ENCODE results near the gene CSNK1E.

The CSNK1E gene

DNA sequence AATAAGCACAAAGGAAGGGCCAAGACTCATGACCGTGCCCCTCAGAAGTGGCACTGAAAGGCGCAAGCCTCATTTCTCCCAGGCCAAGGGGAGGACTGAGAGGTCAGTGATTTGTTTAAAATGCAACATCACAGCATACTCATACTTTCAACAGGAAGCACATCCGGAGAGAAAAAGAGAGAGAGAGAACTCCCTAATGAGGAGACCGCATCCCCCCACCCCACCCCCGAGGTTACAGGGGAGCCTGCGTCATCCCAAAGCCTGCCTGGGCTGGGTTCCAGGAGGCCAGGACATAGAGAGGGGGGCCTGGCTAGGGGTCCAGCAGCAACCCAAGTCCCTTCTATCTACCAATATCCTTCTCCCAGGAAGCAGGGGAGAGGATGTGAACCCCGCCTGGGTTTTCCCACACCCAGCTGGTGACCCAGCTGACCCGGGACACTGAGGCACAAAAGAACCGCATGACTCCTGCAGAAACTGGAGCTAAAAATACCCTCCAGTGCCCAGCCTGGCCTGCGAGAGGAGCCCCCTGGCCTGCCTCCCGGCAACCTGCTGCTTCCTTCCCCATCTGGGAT is 3.8 kb downstream of the CSNK1E start:
- peak; percentile 11; the same call in 2 of the 3 replicates for ATAC-seq
- no peak for TF ChIP-seq TCF4 (CRISPR knock-in tag; IDR thresholded peaks at IDR 0.05; ENCODE audit: borderline replicate concordance)
- TF ChIP-seq GLIS3 (CRISPR knock-in tag; IDR thresholded peaks at IDR 0.05), result no peak
- TF ChIP-seq ZNF70 (CRISPR knock-in tag; IDR thresholded peaks at IDR 0.05), result no peak
- no peak for TF ChIP-seq SNAI2 (CRISPR knock-in tag; IDR thresholded peaks at IDR 0.05)
- TF ChIP-seq BACH2 (CRISPR knock-in tag; IDR thresholded peaks at IDR 0.05; ENCODE audit: borderline replicate concordance), result no peak
- TF ChIP-seq CSDC2 (CRISPR knock-in tag; IDR thresholded peaks at IDR 0.05), result no peak
- no peak for TF ChIP-seq ZNF8 (CRISPR knock-in tag; IDR thresholded peaks at IDR 0.05)
- no peak for TF ChIP-seq ESRRG (CRISPR knock-in tag; IDR thresholded peaks at IDR 0.05)
- TF ChIP-seq RARB (CRISPR knock-in tag; IDR thresholded peaks at IDR 0.05), result no peak
- TF ChIP-seq ZFP3 (CRISPR knock-in tag; IDR thresholded peaks at IDR 0.05), result no peak
- TF ChIP-seq ZC3H10 (CRISPR knock-in tag; IDR thresholded peaks at IDR 0.05), result no peak
- TF ChIP-seq POU6F1 (CRISPR knock-in tag; IDR thresholded peaks at IDR 0.05; ENCODE audit: borderline replicate concordance, low read depth), result no peak
- no peak for TF ChIP-seq PPARA (CRISPR knock-in tag; IDR thresholded peaks at IDR 0.05; ENCODE audit: borderline replicate concordance)
- TF ChIP-seq CSRNP3 (CRISPR knock-in tag; IDR thresholded peaks at IDR 0.05), result no peak
- TF ChIP-seq PATZ1 (CRISPR knock-in tag; IDR thresholded peaks at IDR 0.05; ENCODE audit: borderline replicate concordance), result no peak
- TF ChIP-seq TSHZ2 (CRISPR knock-in tag; IDR thresholded peaks at IDR 0.05), result no peak

DNA sequence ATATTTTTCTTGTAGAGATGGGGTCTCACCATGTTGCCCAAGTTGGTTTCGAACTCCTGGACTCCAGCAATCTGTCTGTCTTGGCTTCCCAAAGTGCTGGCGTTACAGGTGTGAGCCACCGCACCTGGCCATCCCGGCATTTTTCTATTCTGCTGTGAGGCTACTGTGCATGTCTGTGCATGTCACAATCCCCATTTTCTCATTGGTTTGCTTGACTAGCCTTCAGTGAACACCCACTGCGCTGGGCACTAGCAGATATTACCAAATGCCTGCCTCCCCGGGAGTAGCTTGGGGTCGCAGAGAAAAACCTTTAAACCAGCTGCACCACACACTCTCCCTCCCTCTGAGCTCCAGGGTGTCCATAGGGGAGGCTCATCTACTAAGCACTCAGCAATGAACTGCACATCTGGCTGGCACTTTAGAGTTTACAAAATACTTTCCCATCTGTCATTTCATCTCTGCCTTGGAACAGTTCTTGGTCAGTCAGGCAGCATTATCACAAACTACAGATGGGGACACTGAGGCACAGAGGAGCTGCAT is 4.9 kb downstream of the CSNK1E start:
- TF ChIP-seq SNAI2 (CRISPR knock-in tag; IDR thresholded peaks at IDR 0.05) (no peak), ARNTL (CRISPR knock-in tag; IDR thresholded peaks at IDR 0.05; ENCODE audit: borderline replicate concordance, low read depth) (no peak), CREB5 (CRISPR knock-in tag; IDR thresholded peaks at IDR 0.05; ENCODE audit: low read depth) (no peak), OSR1 (CRISPR knock-in tag; IDR thresholded peaks at IDR 0.05) (no peak), TCF4 (CRISPR knock-in tag; IDR thresholded peaks at IDR 0.05; ENCODE audit: borderline replicate concordance) (no peak)
- no peak for ATAC-seq

- TF ChIP-seq TCF4 (CRISPR knock-in tag; IDR thresholded peaks at IDR 0.05; ENCODE audit: borderline replicate concordance), result no peak
- no peak for TF ChIP-seq TSHZ2 (CRISPR knock-in tag; IDR thresholded peaks at IDR 0.05)
- TF ChIP-seq RARB (CRISPR knock-in tag; IDR thresholded peaks at IDR 0.05), result no peak
- TF ChIP-seq ZC3H10 (CRISPR knock-in tag; IDR thresholded peaks at IDR 0.05), result no peak
- no peak for TF ChIP-seq BACH2 (CRISPR knock-in tag; IDR thresholded peaks at IDR 0.05; ENCODE audit: borderline replicate concordance)
- no peak for TF ChIP-seq ARNTL (CRISPR knock-in tag; IDR thresholded peaks at IDR 0.05; ENCODE audit: borderline replicate concordance, low read depth)
- TF ChIP-seq ZFP30 (CRISPR knock-in tag; IDR thresholded peaks at IDR 0.05), result no peak
- no peak for ATAC-seq
Observed at GRCh38 chr22:38311323-38311620, 6.0 kb downstream of the CSNK1E start.

Measured in SK-N-SH treated with all-trans-retinoic acid at 6 μM for 48 hours (cell line).